PC-3 (cell line): ENCODE measurements around the gene FAM184A.

Source experiments
- CTCF ChIP-seq: fragments of 300-600 bp; sonication (generic); conservative IDR thresholded peaks from 2 replicates; pipeline ENCODE4 v1.5.1; 2017; ENCODE audit warnings: antibody characterized with exemption, low read depth, mild to moderate bottlenecking, low read length
- EZH2 ChIP-seq: fragments of 300-600 bp; sonication (generic); IDR thresholded peaks from one replicate; pipeline ENCODE4 v1.6.1; 2017; ENCODE audit warnings: antibody characterized with exemption, mild to moderate bottlenecking, low read length; ENCODE audit not compliant: unreplicated experiment

DNA sequence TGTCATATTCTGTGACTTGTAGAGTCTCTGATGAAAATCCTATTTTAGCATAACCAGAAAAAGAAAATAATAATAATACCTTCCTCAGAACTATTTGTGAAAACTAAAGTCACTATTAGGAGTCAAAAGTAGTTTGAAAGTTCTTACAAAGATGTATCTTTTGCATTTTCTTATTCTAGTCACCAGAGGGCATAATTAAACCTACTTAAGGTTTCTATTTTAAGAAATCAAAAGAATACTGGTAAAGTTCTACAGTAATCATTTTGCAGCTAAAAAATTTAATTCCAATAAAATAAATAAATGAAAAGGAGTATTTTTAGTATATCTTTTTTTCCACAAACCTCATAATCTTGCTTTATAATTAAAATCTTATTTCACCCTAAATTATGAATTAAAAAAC, 115.5 kb downstream of the FAM184A start:
- TF ChIP-seq CTCF (peak; percentile 45), EZH2 (no peak)
